Mesodermal cell (in vitro differentiated cells): ENCODE data around the gene AASS. TPM values are rescaled to one million over a fixed set of nuclear protein-coding genes. Genes with fewer than 3 reads are reported as not detected.
"Not testable (repeated sequence)": the region's sequence is repeated elsewhere in the genome, so short reads cannot be mapped to it uniquely, and the experiment has no call there.

Experiments
- H3K27ac ChIP-seq: 2 replicates; pipeline ENCODE4 v1.7.0; 2013; ENCODE audit warnings: mild to moderate bottlenecking, low read depth, low read length, moderate library complexity; ENCODE audit not compliant: severe bottlenecking
- H3K36me3 ChIP-seq: 2 replicates; pipeline ENCODE4 v1.7.1; 2013; ENCODE audit warnings: mild to moderate bottlenecking, low read length, moderate library complexity; ENCODE audit not compliant: control insufficient read depth, insufficient read depth
- H3K4me1 ChIP-seq: one replicate; pipeline ENCODE4 v1.7.1; 2013; ENCODE audit warnings: mild to moderate bottlenecking, low read length; ENCODE audit not compliant: insufficient read depth, control insufficient read depth, poor library complexity, severe bottlenecking
- H3K4me3 ChIP-seq: 2 replicates; pipeline ENCODE4 v1.7.0; 2013; ENCODE audit warnings: low read length, control low read depth, mild to moderate bottlenecking; ENCODE audit not compliant: insufficient read depth, poor library complexity, severe bottlenecking; ENCODE audit errors: extremely low read depth
- H3K9me3 ChIP-seq: 2 replicates; pipeline ENCODE4 v1.7.1; 2013; ENCODE audit warnings: mild to moderate bottlenecking, low read length, moderate library complexity; ENCODE audit not compliant: control insufficient read depth
- WGBS, 2 experiments: methylation state at CpG; one replicate each; pipeline ENCODE4 v1.1.5; 2013; ENCODE audit warnings: missing lambda C conversion rate in 2 of 2; ENCODE audit not compliant: insufficient coverage in 2 of 2; 5-methylcytosine and 5-hydroxymethylcytosine counted together
- polyA plus RNA-seq, 2 experiments: library from polyadenylated mRNA; stranded (reverse); fragments of 50-300 nt; gene quantifications; one replicate each; pipeline ENCODE4 v1.2.3, GENCODE V29; 2013

The AASS gene
- polyA plus RNA-seq (2013, experiment 1 of 2) = 28.2 TPM
- polyA plus RNA-seq (2013, experiment 2 of 2) = 27.5 TPM

GRCh38 chr7:122143751-122144711 lies at the start of gene AASS:
Gene AASS (minus strand): TSS chr7:122144249. CDS start chr7:122133726, 10,523 bp downstream.
- H3K9me3 ChIP-seq = no peaks in the 10 kb centered on the region
- H3K4me1 ChIP-seq = no peaks in the 10 kb centered on the region
- H3K4me3 ChIP-seq = peak within 1 kb of the TSS; percentile 67
- H3K36me3 ChIP-seq = no peaks in the 10 kb centered on the region
- peak within 1 kb of the TSS; percentile 94 for H3K27ac ChIP-seq
- 0 to 5% methylated on average over 43 to 57 of the region's 69 CpGs for whole genome bisulfite sequencing, 2 experiments

- Histone ChIP-seq H3K4me3 (no peak overlapping the region), H3K9me3 (no peaks in the 10 kb centered on the region), H3K4me1 (no peaks in the 10 kb centered on the region), H3K27ac (no peak overlapping the region), H3K36me3 (no peaks in the 10 kb centered on the region)
These were observed 44.7 kb upstream of the AASS start for GRCh38 chr7:122188785-122189184.

GRCh38 chr7:122183106-122183505 lies 39.1 kb upstream of the AASS start:
- H3K9me3 ChIP-seq = no peaks in the 10 kb centered on the region
- H3K27ac ChIP-seq = no peak overlapping the region
- no peak overlapping the region for H3K4me3 ChIP-seq
- H3K36me3 ChIP-seq = no peaks in the 10 kb centered on the region
- no peaks in the 10 kb centered on the region for H3K4me1 ChIP-seq
- WGBS, 2 experiments = 83 to 87% methylated on average over 3 of the region's 3 CpGs

- H3K27ac ChIP-seq = no peak overlapping the region
- no peaks in the 10 kb centered on the region for H3K36me3 ChIP-seq
- no peaks in the 10 kb centered on the region for H3K9me3 ChIP-seq
- WGBS, 2 experiments = 40% methylated on average over 1 of the region's 1 CpG; no CpG with 5 or more reads in 1 of the 2 experiments
- H3K4me3 ChIP-seq = no peak overlapping the region
- H3K4me1 ChIP-seq = no peaks in the 10 kb centered on the region
These were observed 38.0 kb upstream of the AASS start for GRCh38 chr7:122182081-122182480.

GRCh38 chr7:122172144-122172543 lies 28.1 kb upstream of the AASS start:
- not testable (repeated sequence) for H3K27ac ChIP-seq, H3K36me3 ChIP-seq, H3K4me3 ChIP-seq, H3K9me3 ChIP-seq, H3K4me1 ChIP-seq
- whole genome bisulfite sequencing, 2 experiments = 86 to 100% methylated on average over 1 of the region's 2 CpGs

GRCh38 chr7:122166740-122167139 lies 22.7 kb upstream of the AASS start:
- Histone ChIP-seq H3K4me3 (no peak overlapping the region), H3K36me3 (no peaks in the 10 kb centered on the region), H3K27ac (no peak overlapping the region), H3K9me3 (no peaks in the 10 kb centered on the region), H3K4me1 (peaks cover 7% of the 10 kb centered on the region)
- WGBS, 2 experiments = 100% methylated on average over 1 of the region's 1 CpG; no CpG with 5 or more reads in 1 of the 2 experiments

- Histone ChIP-seq H3K27ac (no peak overlapping the region), H3K4me1 (peaks cover 12% of the 10 kb centered on the region)
These were observed 22.2 kb upstream of the AASS start for GRCh38 chr7:122166275-122166674.

GRCh38 chr7:122161628-122162027 lies 17.6 kb upstream of the AASS start:
- Histone ChIP-seq H3K4me3 (no peak overlapping the region), H3K36me3 (no peaks in the 10 kb centered on the region), H3K9me3 (no peaks in the 10 kb centered on the region), H3K27ac (no peak overlapping the region), H3K4me1 (peaks cover 11% of the 10 kb centered on the region)
- WGBS, 2 experiments = 66 to 75% methylated on average over 1 to 3 of the region's 3 CpGs

More at GRCh38 chr7:122166275-122166674, 22.2 kb upstream of the AASS start:
- Histone ChIP-seq H3K36me3 (no peaks in the 10 kb centered on the region), H3K9me3 (no peaks in the 10 kb centered on the region), H3K4me3 (no peak overlapping the region)
- WGBS, 2 experiments = 88 to 96% methylated on average over 3 of the region's 3 CpGs

GRCh38 chr7:122155566-122155965 lies 11.5 kb upstream of the AASS start:
- 88 to 100% methylated on average over 1 to 2 of the region's 2 CpGs for WGBS, 2 experiments

GRCh38 chr7:122148878-122149277 lies 4.8 kb upstream of the AASS start:
- WGBS, 2 experiments = no CpG with 5 or more reads among the region's 2 CpGs
- Histone ChIP-seq H3K27ac (no peak overlapping the region), H3K36me3 (no peaks in the 10 kb centered on the region), H3K4me1 (no peaks in the 10 kb centered on the region), H3K4me3 (no peak overlapping the region), H3K9me3 (no peaks in the 10 kb centered on the region)

More at GRCh38 chr7:122155566-122155965, 11.5 kb upstream of the AASS start:
- Histone ChIP-seq H3K9me3 (no peaks in the 10 kb centered on the region), H3K27ac (no peak overlapping the region), H3K4me3 (no peak overlapping the region), H3K4me1 (peaks cover 7% of the 10 kb centered on the region), H3K36me3 (no peaks in the 10 kb centered on the region)

- H3K9me3 ChIP-seq = no peaks in the 10 kb centered on the region
- no peaks in the 10 kb centered on the region for H3K36me3 ChIP-seq
- 17% methylated on average over 1 of the region's 3 CpGs; no CpG with 5 or more reads in 1 of the 2 experiments for WGBS, 2 experiments
- no peak overlapping the region for H3K27ac ChIP-seq
- no peak overlapping the region for H3K4me3 ChIP-seq
- H3K4me1 ChIP-seq = no peaks in the 10 kb centered on the region
These were observed 4.0 kb upstream of the AASS start for GRCh38 chr7:122148081-122148480.
